NCI-H226 (cell line): ENCODE data around the gene CCDC12.
A peak's percentile ranks its signal among the peaks of the same experiment; 100 is the strongest.

Experiments
- DNase-seq: peaks from one replicate; pipeline ENCODE4 v3.0.0-alpha.2; 2015

Gene CCDC12

DNA sequence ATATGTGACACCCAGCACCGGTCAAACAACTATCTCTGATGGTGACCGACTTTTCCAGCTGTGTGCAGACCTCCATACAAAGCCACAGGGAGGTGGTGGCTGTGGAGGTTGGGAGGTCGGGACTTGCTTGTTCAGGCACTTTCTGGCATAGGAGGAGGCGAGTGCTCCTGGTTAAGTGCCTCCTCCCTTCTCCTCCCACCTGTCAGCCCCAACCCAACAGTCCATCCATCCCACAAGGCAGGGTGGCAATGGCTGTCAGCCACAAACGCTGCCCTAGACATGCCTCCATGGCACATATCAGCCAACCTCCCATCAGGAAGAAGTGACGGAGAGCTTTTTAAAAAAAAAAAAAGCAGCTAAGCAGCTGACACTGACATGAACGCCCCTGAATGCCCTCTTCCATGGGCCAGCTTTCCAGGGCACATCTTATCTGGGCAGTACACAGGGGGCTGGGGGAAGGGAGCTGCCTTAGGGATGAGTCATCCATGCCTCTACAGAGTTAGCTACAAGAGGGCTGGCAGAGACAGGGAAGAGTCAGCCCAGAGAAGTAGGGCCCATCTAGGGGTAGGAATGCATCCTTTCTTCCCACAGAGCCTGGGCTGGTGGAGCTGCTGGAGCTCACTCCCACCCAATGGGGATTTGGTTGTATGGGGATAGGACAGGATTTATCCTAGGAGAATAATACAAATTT lies 41.2 kb downstream of the CCDC12 start:
- DNase-seq, result peak; percentile 100

- peak; percentile 93 for DNase-seq
Measured at GRCh38 chr3:46934498-46935167, 41.9 kb downstream of the CCDC12 start.

DNA sequence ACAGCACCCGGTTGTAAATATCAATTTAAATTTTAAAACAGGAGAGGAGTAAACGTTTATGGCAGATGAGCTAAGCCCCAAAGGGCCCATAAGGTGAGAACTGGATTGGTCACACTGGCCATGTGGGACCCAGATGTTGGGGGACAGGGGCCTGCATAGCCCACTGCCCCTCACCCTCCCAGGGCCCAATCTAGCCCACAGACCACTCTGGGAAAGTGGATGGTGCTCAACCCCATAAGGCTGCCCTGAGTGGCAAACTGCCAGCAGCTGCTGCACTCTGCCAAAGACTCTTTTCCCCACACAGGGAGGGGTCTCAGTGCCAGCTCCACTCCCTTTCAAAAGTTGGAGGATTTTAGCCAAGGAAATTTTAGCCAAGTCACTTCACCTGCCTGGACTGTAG lies 42.5 kb downstream of the CCDC12 start:
- no peak for DNase-seq

GRCh38 chr3:46933261-46933660 lies 43.3 kb downstream of the CCDC12 start:
- DNase-seq, result no peak

GRCh38 chr3:46932455-46933225 lies 43.9 kb downstream of the CCDC12 start:
- no peak for DNase-seq

GRCh38 chr3:46931631-46932331 lies 44.8 kb downstream of the CCDC12 start:
- DNase-seq, result no peak

DNA sequence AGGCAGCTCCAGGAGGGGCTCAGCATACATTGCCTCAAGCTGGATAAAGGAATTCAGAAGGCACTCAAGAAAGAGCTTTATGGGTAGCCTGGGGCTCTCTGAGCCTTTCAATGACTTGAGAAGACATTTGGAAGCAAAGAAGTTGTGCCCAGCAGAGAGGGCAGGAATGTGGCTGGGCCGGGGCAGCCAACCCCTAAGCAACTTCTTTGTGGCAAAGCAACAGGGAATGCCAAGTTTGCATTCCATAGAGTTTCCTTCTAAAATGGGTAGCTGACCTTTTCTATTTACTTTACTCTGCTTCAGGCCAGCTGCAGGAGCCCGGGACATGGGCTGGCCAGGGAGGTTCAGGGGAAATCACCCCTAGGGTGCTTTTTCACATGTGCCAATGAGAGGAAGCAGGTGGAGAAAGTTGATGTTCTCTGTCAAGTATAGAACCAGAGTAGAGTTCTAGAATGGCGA lies 45.6 kb downstream of the CCDC12 start:
- DNase-seq, result no peak

DNA sequence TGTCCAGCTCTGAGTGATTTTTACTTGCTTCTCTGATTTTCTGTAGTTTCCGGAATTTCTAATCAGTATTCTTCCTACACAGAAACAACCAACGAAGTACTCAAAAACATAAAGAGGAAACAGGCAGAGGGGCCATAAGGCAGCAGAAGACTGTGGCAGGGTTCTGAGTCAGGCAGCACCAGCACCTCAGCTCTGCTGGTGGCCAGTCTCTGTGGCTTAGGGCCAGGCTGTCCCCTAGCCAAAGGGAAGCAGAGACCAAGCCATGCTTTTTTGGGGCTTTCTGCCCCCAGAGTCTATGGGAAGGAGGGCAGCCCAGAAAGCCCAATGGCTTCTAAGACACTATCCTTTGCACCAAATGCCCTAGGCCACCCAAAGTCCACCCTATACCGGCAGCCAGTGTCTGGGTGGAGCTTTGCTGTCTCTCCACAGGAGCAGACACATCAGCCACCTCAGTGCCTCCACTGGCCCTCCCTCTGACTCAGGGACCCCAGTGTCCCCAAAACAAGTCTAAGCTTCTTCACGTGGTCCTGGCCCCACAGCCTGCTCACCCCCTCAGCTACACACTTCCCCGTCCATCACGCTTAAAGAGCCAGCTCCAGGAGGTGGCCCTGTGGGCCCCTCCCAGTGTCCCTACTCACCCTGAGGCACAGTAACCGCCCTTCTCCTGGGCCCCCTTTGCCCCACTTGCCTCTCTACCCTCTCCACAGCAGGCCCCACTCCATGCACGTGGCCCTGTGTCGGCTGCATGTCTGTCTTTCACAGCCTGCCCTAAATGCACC lies 46.2 kb downstream of the CCDC12 start:
- DNase-seq, result no peak

DNA sequence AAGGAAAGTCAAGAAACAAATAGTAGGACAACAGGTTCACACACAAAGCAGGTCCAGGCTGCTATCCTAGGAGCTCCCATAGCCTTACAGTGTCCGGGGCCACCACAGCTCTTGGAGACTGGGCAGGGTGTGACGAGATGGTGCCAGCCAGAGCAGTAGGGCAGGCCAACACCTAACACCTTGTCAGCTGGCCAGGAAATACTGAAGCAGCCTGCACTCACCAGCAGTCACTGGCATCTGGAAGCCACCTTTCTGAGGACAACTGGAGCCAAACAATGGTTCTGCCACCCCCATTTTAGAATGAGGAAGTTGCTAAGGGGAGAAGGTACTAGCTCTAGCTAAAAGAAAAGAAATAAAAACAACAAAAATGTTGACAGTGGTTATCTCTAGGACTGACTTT lies 47.2 kb downstream of the CCDC12 start:
- no peak for DNase-seq

DNA sequence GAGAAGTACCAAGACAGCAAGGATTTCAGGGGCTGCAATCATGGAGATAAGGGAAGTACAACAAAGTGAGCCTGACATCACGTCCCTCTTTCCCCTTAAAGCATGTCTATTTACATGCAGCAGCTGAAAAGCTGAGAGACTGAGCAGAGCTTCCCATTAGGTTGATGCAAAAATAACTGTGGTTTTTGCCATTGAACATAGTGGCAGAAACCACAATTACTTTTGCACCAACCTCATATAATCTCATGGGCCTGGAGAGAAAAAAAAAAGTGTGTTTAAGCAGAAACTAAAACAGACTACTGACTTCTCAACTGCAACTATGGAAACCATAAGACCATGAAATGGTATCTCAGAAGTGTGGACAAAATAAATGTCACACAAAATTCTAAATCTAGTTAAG lies 48.3 kb downstream of the CCDC12 start:
- DNase-seq, result no peak

DNA sequence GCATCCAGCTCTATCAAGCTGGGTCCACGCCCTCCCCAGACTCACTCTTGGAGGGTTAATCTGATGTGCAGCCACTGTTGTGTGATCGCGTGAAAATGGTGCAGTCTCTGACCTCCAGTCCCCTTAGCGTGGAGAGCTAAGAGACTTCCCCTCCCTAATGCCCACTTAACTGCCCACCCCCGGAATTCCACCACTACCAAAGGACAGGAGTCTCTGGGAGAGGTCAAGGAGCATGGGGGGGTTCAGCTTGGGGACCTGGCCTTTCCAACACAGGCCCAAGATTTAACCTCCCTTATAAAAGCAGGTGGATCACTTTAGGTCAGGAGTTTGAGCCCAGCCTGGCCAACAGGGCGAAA lies 48.8 kb downstream of the CCDC12 start:
- DNase-seq, result no peak

GRCh38 chr3:46926871-46927717 lies 49.5 kb downstream of the CCDC12 start:
- no peak for DNase-seq

DNA sequence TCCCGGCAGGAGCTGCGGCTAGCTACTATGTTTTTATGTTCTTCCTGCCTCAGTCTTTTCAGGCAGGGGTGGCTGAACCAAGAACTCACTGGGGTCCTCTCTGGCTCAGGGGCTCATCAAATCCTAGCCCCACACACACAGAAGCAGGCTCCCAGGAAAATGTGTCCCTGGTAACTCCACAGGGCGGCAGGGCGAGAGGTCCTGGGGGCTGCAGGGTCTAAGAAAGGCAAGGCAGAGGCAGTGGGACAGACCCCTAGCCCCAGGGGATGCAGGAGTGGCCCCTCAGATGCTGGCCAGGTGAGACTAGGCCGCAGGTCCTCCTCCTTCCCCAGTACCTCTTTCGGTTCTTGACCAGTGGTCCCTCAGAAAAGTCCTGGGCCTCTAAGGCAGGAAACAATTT lies 50.1 kb downstream of the CCDC12 start:
- no peak for DNase-seq

- DNase-seq, result no peak
Measured at GRCh38 chr3:46926039-46926438, 50.5 kb downstream of the CCDC12 start.

- no peak for DNase-seq
Measured at GRCh38 chr3:46925585-46925934, 51.0 kb downstream of the CCDC12 start.

DNA sequence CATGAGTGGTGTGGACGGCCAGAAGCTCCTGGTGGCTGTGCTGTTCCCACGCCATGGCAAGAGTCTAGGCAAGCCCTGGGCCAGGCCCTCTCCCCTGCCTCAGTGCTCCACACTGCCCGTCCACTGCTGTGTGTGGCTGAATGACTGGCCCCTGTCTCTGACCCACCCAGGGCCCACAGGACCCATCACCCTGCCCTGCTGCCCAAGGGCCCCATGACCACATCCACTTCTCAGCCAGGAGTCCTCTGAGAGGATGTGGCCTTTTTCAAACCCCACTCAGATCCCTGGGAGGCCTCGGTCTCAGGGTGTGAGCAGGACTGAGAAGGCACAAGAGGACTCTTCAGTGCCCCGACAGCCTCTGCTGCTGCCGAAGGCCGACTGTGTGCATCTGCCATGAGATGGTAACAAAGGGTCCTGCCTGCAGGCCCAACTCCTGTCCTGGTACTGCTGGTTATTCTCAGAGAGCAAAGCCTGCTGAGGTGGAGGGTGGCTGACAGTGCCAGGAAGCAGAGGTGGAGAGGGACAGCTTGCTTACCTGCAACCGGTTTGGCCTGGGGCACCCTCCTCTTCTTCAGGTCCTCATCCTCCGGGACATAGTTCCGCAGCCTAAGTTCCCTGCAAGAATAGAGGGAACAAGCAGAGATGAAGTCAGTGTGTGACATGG lies 51.5 kb downstream of the CCDC12 start:
- DNase-seq, result no peak

- no peak for DNase-seq
Measured at GRCh38 chr3:46923559-46924350, 52.8 kb downstream of the CCDC12 start.

GRCh38 chr3:46922871-46923558 lies 53.5 kb downstream of the CCDC12 start:
- DNase-seq, result no peak

- no peak for DNase-seq
Measured at GRCh38 chr3:46922426-46922825, 54.1 kb downstream of the CCDC12 start.

DNA sequence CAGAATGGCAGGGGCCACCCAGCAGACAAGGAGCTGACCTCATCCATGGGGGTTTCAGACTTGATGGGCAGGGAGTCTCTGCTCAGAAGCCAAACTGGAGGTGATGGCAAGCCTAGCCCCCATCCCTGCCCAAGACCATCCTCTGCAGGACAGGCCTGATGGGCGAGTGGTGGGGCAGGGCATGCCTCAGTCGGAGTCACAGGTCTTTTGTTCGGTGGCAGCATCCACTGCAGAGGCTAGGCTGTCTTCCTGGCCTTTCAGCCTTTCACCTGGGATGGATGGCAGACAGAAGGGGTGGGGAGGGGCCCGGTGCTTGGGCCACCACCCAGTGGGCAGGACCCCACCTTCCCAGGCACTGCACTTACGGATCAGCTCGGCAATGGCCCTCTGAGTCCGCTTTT lies 54.7 kb downstream of the CCDC12 start:
- DNase-seq, result no peak
